Measurements from ENCODE around the gene ARHGEF5. TPM values are rescaled to one million over a fixed set of nuclear protein-coding genes. Genes with fewer than 3 reads are reported as not detected.

The ARHGEF5 gene
- total RNA-seq, 4 donors from 2014 or later = 49.6 to 112 (median 64.3) TPM

- H3K4me1 ChIP-seq = no peaks in the 10 kb centered on the region
- no peaks in the 10 kb centered on the region for H3K9me3 ChIP-seq
- H3K27me3 ChIP-seq = no peaks in the 10 kb centered on the region
- no peak for DNase-seq
- in situ Hi-C loops (cut with MboI; ENCODE audit: low pct_ligation_motif_present in 1 of 4, low pct_unique_long_range_greater_than_20kb in 1 of 4, low sequenced_read_pairs in 3 of 4) = loop anchor here in 3 of 4 donors (5.0 to 25.0 kb wide), 3 partner anchors 225 to 238 kb away; no protein-coding TSS in a partner anchor
- H3K4me3 ChIP-seq = no peak overlapping the region
- H3K27ac ChIP-seq = no peak overlapping the region
- 88 to 93% methylated on average over 5 to 11 of the region's 11 CpGs for WGBS, 2 donors (ENCODE audit: low coverage in 1 of 2)
- H3K36me3 ChIP-seq = no peaks in the 10 kb centered on the region
- TF ChIP-seq CTCF (IDR thresholded peaks at IDR 0.05) (no peak), POLR2AphosphoS5 (IDR thresholded peaks at IDR 0.05) (no peak), EP300 (IDR thresholded peaks at IDR 0.05; ENCODE audit: low read depth) (no peak), POLR2A (IDR thresholded peaks at IDR 0.05) (no peak)
- intact Hi-C loops (cut with DNase I; ENCODE audit: low total_unique reads) = no loop called here
Measured at GRCh38 chr7:144399946-144400345, 44.7 kb downstream of the ARHGEF5 start.

DNA sequence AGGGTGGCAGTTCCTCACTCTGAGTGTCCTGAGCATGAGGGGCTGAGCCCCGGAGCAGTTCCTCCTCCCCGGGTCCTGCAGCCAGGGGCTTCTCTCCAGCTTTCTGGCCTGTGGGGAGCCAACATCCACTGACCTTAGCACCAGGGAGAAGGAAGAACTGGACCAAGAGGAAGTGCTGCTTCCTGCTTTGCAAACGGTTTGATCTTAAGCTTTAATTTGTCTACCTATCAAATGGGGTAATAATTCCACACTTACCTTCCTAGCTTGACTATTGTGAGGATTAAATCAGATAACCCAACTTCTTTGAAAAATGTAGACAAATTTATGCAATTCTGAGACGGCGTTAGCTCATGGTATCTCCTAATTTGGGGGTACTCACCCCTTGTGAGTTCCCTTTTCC lies 46.3 kb downstream of the ARHGEF5 start:
- Histone ChIP-seq H3K27ac (no peak overlapping the region), H3K4me1 (no peaks in the 10 kb centered on the region), H3K36me3 (no peaks in the 10 kb centered on the region), H3K4me3 (no peak overlapping the region), H3K27me3 (no peaks in the 10 kb centered on the region), H3K9me3 (no peaks in the 10 kb centered on the region)
- DNase-seq = no peak
- TF ChIP-seq POLR2AphosphoS5 (IDR thresholded peaks at IDR 0.05) (no peak), CTCF (IDR thresholded peaks at IDR 0.05) (no peak), EP300 (IDR thresholded peaks at IDR 0.05; ENCODE audit: low read depth) (no peak), POLR2A (IDR thresholded peaks at IDR 0.05) (no peak)
- in situ Hi-C loops (cut with MboI; ENCODE audit: low pct_ligation_motif_present in 1 of 4, low pct_unique_long_range_greater_than_20kb in 1 of 4, low sequenced_read_pairs in 3 of 4) (no loop called here), intact Hi-C loops (cut with DNase I; ENCODE audit: low total_unique reads) (no loop called here)
- WGBS, 2 donors (ENCODE audit: low coverage in 1 of 2) = 56 to 68% methylated on average over 2 to 5 of the region's 5 CpGs

DNA sequence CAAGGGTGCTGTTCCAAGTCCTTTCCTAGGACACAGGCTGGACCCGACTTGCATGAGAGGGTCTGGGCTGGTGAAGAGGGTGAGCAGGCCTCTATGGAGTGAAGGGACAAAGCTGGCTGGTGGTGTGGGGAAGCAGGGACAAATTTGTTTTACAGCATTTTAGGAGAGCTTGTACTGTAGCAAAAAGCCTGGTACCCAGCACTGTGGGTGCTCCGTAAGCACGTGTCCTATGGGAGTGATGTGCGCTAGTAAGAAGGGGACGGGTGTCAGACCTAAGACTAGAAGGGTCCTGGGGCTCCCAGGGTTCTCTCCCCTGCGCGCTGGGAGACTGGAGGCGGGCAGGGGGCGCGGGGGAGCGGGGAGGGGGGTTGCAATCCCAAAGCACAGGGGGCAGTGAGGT lies 47.9 kb downstream of the ARHGEF5 start:
- no peak for TF ChIP-seq POLR2A (IDR thresholded peaks at IDR 0.05)
- TF ChIP-seq POLR2AphosphoS5 (IDR thresholded peaks at IDR 0.05) = no peak
- TF ChIP-seq CTCF (IDR thresholded peaks at IDR 0.05) = no peak
- no peak for TF ChIP-seq EP300 (IDR thresholded peaks at IDR 0.05; ENCODE audit: low read depth)
- Histone ChIP-seq H3K27ac (no peak overlapping the region), H3K4me1 (peaks cover 0 to 9% (median 0%) of the 10 kb centered on the region in 4 donors), H3K4me3 (no peak overlapping the region), H3K27me3 (no peaks in the 10 kb centered on the region), H3K9me3 (no peaks in the 10 kb centered on the region), H3K36me3 (no peaks in the 10 kb centered on the region)
- 93 to 97% methylated on average over 5 to 11 of the region's 11 CpGs for WGBS, 2 donors (ENCODE audit: low coverage in 1 of 2)
- DNase-seq = no peak
- in situ Hi-C loops (cut with MboI; ENCODE audit: low pct_ligation_motif_present in 1 of 4, low pct_unique_long_range_greater_than_20kb in 1 of 4, low sequenced_read_pairs in 3 of 4) = no loop called here
- intact Hi-C loops (cut with DNase I; ENCODE audit: low total_unique reads) = no loop called here

GRCh38 chr7:144403649-144404061 lies 48.5 kb downstream of the ARHGEF5 start, which contains the start of gene NOBOX:
Gene NOBOX (minus strand): TSS chr7:144403693.
- H3K4me1 ChIP-seq = peaks cover 0 to 9% (median 0%) of the 10 kb centered on the region in 4 donors
- no peaks in the 10 kb centered on the region for H3K36me3 ChIP-seq
- no peaks in the 10 kb centered on the region for H3K9me3 ChIP-seq
- in situ Hi-C loops (cut with MboI; ENCODE audit: low pct_ligation_motif_present in 1 of 4, low pct_unique_long_range_greater_than_20kb in 1 of 4, low sequenced_read_pairs in 3 of 4) (no loop called here), intact Hi-C loops (cut with DNase I; ENCODE audit: low total_unique reads) (no loop called here)
- H3K27me3 ChIP-seq = no peaks in the 10 kb centered on the region
- H3K4me3 ChIP-seq = no peak within 1 kb of the TSS
- 96% methylated on average over 14 of the region's 39 CpGs; no CpG with 5 or more reads in 1 of the 2 donors for WGBS, 2 donors (ENCODE audit: low coverage in 1 of 2)
- no peak for DNase-seq
- TF ChIP-seq EP300 (IDR thresholded peaks at IDR 0.05; ENCODE audit: low read depth) = no peak
- no peak for TF ChIP-seq POLR2AphosphoS5 (IDR thresholded peaks at IDR 0.05)
- TF ChIP-seq CTCF (IDR thresholded peaks at IDR 0.05) = no peak
- no peak for TF ChIP-seq POLR2A (IDR thresholded peaks at IDR 0.05)
- no peak within 1 kb of the TSS for H3K27ac ChIP-seq
